NCI-H526 treated with DMSO at 0.1 percent for 48 hours (cell line): ENCODE results near the gene FHAD1.
A peak's percentile ranks its signal among the peaks of the same experiment; 100 is the strongest.

Source experiments
- DNase-seq: peaks from one replicate; lab custom pipeline; 2025; lab: John Stamatoyannopoulos, UW

Gene FHAD1

GRCh38 chr1:15248216-15248615 lies 1.2 kb downstream of the FHAD1 start:
- no peak for DNase-seq

- no peak for DNase-seq
Observed at GRCh38 chr1:15249081-15249480, 2.1 kb downstream of the FHAD1 start.

GRCh38 chr1:15251857-15252835 lies 5.1 kb downstream of the FHAD1 start:
- no peak for DNase-seq

GRCh38 chr1:15254559-15254958 lies 7.5 kb downstream of the FHAD1 start:
- no peak for DNase-seq

GRCh38 chr1:15255582-15256149 lies 8.6 kb downstream of the FHAD1 start:
- no peak for DNase-seq

- no peak for DNase-seq
Observed at GRCh38 chr1:15256584-15256983, 9.6 kb downstream of the FHAD1 start.

GRCh38 chr1:15257309-15257708 lies 10.3 kb downstream of the FHAD1 start:
- no peak for DNase-seq

- no peak for DNase-seq
Observed at GRCh38 chr1:15258833-15259621, 12.0 kb downstream of the FHAD1 start.

- no peak for DNase-seq
Observed at GRCh38 chr1:15259622-15260007, 12.6 kb downstream of the FHAD1 start.

GRCh38 chr1:15260418-15261154 lies 13.6 kb downstream of the FHAD1 start:
- no peak for DNase-seq

- DNase-seq, result no peak
Observed at GRCh38 chr1:15261155-15262002, 14.4 kb downstream of the FHAD1 start.

GRCh38 chr1:15262003-15262377 lies 15.0 kb downstream of the FHAD1 start:
- DNase-seq, result no peak

GRCh38 chr1:15262706-15263105 lies 15.7 kb downstream of the FHAD1 start:
- DNase-seq, result no peak

- no peak for DNase-seq
Observed at GRCh38 chr1:15264769-15265168, 17.7 kb downstream of the FHAD1 start.

- DNase-seq, result no peak
Observed at GRCh38 chr1:15271196-15271595, 24.2 kb downstream of the FHAD1 start.

- peak; percentile 73 for DNase-seq
Observed at GRCh38 chr1:15272009-15272781, 25.2 kb downstream of the FHAD1 start.

- no peak for DNase-seq
Observed at GRCh38 chr1:15272782-15273127, 25.7 kb downstream of the FHAD1 start.

- DNase-seq, result no peak
Observed at GRCh38 chr1:15273274-15273673, 26.3 kb downstream of the FHAD1 start.

- no peak for DNase-seq
Observed at GRCh38 chr1:15275921-15276683, 29.1 kb downstream of the FHAD1 start.
